ENCODE data around the gene CDC123. TPM values are rescaled to one million over a fixed set of nuclear protein-coding genes. Genes with fewer than 3 reads are reported as not detected.
A peak's percentile ranks its signal among the peaks of the same experiment; 100 is the strongest.
"Not testable (repeated sequence)": the region's sequence is repeated elsewhere in the genome, so short reads cannot be mapped to it uniquely, and the experiment has no call there.

The CDC123 gene
- polyA plus RNA-seq, 12 donors, result 40.8 to 108 (median 89.7) TPM; not detected in 1

DNA sequence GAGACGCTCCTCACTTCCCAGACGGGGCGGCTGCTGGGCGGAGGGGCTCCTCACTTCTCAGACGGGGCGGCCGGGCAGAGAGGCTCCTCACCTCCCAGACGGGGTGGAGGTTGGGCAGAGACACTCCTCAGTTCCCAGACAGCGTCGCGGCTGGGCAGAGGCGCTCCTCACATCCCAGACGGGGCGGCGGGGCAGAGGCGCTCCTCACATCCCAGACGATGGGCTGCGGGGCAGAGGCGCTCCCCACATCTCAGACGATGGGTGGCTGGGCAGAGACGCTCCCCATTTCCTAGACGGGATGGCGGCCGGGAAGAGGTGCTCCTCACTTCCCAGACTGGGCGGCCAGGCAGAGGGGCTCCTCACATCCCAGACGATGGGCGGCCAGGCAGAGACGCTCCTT is 30.4 kb downstream of the CDC123 start:
- not testable (repeated sequence) for DNase-seq

DNA sequence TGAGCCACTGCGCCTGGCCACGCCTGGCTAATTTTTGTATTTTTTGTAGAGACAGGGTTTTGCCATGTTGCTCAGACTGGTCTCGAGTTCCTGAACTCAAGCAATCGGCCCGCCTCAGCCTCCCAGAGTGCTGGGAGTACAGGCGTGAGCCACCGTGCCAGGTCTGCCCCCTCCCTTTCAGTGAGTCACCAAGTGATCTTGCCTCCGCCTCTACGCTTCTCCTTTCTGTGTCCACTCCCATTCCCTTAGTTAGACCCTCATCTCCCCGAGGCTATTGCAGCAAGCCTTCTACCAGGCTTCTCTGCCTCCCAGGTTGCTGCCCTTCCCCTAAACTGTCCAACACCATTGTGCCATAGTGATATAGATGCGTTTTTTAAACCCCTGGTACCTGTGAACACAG is 32.9 kb downstream of the CDC123 start:
- no peak for DNase-seq

DNA sequence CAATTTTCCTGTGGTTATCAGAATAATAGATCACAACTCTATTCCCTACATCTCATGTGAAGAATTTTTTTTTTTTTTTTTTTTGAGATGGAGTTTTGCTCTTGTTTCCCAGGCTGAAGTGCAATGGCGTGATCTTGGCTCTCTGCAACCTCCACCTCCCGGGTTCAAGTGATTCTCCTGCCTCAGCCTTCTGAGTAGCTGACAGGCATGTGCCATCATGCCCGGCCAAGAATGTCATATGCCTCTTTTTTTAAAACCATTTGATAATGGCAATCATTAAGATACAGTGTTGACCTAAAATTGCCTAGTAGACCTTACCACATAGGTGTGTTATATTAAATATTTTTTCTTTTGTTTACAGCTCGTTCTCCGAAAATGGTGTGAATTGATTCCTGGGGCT is 38.7 kb downstream of the CDC123 start:
- not testable (repeated sequence) for DNase-seq

DNA sequence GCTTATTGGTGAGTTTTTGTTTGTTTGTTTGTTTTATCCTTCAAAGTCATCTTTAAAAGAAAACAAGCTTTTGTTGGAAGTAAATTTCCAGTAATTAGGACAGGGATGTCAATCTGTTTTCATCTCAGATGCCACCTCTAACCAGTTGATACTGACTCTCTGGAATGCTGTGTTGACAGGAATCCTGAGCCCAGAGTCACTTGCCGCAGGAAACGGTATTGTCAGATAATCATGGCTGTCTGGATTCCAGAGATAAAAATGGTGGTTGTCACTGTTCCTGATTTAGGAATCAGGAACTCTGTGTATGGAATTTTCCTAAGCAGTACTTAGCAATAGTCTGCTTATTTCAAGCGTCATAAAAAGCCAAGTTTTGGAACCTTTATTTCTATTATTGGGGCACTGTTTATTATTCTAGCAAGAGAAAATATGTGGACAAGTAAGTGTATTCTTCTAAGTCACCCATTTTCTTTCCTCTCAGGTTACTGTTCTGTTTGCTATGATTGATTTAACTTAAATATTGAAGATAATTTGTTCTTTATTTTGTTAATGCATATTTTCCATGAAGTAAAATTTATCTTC is 39.2 kb downstream of the CDC123 start:
- no peak for DNase-seq

DNA sequence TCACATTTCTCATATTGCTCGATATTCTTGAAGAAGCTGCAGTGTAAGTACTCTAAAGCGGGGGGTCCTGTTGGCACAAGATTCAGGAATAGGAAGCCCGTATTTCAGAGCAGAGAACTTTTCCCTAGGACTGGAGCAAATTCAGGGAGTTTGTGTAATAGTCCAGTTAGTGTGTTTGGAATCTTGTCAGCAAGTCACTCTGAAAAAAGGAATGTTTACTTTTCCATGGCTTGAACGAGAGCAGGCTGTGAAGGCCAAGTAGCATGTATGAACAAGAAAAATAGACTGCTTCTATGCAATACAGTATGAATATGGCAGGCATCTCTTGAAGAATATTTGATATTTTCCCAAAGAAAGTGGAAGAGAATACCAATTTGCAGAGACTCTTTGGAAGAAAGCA is 39.8 kb downstream of the CDC123 start:
- no peak for DNase-seq

DNA sequence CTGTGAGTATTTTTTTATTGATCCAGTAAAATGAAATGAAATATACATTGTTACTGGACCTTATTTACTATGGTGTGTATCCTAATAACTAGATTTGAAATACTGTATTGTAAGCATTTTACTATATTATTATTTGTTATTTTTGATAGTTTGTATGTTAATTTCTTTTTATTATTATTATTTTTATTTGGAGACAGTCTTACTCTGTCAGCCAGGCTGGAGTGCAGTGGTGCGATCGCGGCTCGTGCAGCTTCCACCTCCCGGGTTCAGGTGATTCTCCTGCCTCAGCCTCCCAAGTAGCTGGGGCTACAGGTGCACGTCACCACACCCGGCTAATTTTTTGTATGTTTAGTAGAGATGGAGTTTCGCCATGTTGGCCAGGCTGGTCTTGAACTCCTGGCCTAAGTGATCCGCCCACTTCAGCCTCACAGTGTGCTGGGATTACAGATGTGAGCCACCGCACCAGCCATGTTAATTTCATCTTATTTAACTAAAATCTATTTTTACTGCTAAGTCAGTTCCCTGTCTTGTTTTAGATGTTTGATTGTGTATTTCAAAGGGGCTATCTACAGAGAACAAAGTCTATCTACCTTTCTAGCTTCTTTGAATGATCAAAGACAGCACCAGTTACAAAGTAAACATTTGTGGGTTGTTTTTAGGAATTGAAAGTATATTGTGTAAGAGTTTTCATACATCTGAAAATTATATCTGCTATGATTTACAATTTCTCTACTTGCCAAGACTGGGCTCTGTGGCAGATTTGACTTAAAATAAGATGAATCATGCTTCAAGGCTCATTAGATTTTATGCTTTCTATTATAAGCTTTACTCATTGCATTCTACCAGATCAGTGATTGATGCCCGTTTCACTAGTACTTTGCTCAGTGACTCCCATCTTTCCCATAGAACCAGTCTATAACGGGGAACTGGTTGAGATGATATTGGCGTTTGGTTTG is 41.6 kb downstream of the CDC123 start:
- DNase-seq, result no peak

DNA sequence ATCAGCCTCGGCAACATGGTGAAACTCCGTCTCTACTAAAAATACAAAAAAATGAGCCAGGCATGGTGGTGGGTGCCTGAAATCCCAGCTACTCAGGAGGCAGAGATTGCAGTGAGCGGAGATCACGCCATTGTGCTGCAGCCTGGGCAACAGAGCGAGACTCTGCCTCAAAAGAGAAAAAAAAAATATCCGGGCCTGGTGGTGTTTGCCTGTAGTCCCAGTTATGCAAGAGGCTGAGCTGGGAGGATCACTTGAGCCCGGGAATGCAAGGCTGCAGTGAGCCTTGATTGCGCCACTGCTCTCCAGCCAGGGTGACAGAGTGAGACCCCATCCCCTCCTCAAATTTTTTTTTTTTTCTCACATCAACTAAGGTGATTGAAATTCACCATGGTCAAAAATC is 42.8 kb downstream of the CDC123 start:
- DNase-seq, result no peak

DNA sequence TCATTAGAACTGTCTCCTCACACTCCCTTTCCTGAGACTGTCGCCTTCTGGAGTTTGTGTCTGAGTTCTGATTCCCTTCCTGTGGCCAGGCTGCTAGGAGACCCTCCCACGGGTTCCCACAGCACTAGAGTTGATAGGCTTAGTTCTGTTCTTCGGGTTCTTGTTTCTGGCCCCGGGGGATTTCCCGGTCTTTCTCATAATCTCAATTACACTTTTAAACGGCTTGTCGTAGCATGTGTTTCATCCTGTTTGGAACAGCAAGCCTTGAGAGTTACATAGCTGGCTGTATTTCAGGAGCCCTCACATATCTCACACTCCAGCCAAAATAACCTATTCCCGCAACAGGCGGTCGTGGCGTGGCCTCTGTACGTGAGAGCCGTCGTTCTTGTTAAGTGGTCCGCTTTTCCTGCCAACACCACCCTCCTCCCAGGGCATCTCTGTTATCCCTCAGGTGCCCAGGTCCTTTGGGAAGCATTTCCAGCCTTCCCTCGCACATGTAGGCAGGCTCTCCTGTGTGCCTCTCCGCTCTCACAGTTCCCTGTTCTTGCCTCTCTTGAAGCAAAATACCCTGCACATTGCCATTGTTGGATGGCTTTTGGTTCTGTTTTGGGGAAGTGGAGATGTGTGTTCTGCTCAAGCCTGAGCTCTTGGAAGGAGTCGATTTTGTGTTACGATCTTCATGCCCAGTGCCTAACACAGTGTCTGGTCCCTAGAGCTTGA is 46.0 kb downstream of the CDC123 start:
- DNase-seq, result no peak

DNA sequence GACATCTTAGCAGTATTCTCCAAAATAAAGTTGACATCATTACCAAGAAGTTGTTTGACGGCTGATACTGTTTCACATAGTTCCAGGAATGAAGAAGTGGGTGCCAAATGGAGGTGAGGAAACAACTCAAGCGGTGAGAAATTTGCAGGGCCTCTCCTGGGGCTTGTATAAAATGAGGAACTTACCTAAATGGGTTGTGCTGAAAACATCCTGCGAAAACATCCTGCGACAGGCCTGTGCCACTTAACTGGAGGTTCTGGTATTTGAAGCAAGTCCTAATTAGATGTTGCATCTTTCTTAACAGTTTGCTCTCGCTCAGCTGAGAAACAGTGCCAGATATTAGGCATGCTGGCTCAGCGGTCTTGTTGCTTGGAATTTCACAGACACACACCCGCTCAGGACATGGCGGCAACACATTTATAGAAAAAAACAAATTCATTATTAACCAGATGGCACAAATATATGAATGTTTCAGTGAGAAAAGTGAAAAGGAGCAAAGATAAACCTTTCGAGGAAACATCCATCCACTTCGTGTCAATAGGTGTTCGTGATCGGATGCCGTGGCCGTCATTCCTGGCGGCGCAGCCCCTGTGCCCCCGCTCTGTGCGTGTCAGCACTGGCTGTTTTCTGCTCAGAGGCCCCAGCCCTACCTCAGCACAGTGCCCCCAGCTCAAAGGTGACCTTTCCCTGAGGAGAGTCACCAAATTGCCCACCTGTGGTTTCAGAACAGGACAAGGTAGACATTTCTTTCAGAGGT is 48.1 kb downstream of the CDC123 start:
- no peak for DNase-seq

DNA sequence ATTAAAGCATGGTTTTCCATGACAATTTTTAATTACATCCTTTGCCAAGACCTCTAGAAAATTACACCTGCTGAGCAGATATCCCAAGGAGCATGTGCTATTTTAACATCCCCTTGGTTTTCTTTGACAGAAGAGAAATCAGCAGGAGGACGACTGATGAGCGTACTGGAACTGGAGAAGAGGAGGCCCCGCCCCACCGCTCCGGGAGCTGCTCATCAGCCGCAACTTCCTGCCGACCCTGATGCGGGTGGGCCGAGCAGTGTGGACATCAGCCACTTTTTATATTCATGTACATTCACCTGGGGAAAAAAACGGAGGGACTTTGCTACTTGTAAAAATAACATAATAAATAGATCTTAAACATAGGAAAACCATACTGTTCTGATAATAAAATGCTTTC is 54.2 kb downstream of the CDC123 start:
- no peak for DNase-seq

DNA sequence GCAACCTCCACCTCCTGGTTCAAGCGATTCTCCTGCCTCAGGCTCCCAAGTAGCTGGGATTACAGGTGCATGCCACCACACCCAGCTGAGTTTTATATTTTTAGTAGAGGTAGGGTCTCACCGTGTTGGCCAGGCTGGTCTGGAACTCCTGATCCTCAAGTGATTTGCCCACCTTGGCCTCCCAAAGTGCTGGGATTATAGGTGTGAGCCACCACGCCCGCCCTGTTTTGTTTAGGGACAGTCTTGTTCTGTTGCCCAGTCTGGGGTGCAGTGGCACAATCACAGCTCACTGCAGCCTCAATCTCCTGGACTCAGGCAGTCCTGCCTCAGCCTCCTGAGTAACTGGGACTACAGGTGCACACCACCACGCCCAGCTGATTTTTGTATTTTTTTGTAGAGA is 54.7 kb downstream of the CDC123 start:
- DNase-seq, result not testable (repeated sequence)

DNA sequence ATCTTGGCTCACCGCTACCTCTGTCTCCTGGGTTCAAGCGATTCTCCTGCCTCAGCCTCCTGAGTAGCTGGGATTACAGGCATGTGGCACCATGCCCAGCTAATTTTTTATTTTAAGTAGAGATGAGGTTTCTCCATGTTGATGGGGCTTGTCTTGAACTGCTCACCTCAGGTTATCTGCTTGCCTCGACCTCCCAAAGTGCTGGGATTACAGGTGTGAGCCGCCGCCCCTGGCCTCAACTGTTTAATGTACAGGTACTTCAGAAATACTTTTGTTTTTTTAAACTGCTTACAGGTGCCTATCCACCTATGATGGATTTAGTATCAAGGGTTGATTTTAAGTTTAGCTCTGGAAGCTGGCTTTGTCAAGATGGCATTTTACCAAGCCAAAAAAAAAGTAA is 55.6 kb downstream of the CDC123 start:
- DNase-seq, result no peak

DNA sequence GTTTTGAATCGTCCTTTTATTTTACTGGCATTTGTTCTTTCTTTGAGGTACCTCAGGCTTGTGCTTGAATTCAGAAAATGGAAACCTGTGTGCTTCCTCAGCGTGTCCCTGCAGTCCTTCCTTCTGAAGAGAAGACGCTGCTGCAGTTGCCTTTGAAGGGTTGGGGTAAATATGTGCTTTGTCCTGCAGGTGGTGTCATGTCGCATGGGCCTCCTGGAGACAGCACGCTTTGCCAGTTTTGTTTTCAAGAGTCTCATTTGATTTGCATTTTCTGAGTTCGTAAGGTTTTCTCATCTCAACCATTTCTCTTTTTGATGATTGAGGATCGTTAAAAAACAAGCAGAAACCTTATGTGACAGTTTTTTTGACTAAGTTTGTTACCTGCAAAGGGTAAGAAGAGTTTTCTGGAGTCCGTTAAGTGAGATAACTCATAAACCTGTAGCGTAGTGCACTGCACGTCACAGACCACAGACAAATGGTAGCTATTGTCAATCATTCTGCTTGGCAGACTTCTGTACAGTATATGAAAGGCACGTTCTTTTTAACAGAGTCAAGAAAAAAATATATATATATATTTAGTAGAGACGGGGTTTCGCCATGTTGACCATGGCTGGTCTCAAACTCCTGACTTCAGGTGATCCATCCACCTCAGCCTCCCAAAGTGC is 57.0 kb downstream of the CDC123 start:
- no peak for DNase-seq

DNA sequence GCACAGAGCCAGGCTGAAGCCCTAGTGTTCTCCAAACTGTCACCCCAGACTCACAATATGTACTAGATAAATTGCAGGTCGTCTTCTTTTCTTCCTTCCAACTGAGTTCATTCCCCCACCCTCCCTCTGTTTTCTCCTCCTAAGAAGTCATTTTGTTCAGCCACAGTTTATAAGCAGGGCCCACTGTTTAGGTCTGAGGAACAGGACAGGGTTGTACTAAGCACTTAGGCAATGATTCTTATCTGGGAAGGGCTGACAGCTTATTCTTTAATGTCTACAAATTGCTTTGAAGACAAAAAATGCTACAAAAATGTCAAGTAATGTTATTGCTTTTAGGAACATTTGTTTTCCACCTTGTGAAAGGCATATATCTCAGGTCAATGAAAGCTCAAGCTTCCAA is 59.1 kb downstream of the CDC123 start:
- DNase-seq, result no peak

DNA sequence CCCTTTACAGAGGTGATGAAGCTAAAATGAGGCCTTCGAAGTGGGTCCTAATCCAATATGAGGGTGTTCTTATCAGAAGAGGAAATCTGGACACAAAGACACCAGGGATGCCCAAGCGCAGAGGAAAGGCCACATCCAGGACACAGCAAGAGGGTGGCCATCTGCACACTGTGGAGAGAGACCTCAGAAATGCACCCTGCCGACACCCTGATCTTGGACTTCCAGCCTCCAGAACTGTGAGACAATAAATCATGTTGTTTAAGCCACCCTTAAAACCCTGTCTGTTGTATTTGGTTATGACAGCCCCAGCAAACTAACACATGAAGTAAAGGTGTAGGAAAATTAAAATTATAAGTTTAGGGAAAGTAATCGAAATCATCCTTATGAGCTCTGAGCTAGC is 64.0 kb downstream of the CDC123 start:
- DNase-seq, result no peak

DNA sequence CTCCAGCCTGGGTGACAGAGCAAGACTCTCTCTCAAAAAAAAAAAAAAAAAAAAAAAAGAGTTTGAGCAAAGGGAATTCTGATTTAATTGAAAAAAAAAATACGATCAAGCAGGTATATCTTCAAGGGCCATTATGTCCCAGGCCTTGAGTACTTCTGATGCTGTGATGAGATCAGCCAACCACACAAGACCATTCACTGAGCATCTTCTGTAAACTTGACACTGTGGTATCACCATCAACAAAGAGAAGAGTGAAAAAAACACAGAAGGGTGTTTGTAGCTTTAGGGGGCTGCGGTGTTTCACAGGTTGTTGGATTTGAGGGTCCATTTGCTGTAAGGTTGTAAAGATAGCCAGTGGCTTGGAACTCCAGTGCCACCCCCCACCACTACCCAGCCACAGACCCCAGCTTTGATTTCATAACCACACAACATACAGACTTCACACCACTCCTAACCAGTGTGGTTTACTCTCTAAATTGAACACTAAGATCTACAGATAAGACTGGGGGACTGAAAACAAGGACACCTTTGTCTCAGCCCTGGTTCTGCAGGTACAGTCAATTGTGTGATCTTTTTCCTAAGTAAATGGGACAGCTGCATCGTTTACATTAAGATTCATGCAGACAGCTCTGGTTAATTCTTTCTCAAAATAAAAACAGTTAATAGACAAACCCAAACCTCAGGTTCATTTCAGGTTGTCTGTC is 66.4 kb downstream of the CDC123 start:
- DNase-seq, result no peak

DNA sequence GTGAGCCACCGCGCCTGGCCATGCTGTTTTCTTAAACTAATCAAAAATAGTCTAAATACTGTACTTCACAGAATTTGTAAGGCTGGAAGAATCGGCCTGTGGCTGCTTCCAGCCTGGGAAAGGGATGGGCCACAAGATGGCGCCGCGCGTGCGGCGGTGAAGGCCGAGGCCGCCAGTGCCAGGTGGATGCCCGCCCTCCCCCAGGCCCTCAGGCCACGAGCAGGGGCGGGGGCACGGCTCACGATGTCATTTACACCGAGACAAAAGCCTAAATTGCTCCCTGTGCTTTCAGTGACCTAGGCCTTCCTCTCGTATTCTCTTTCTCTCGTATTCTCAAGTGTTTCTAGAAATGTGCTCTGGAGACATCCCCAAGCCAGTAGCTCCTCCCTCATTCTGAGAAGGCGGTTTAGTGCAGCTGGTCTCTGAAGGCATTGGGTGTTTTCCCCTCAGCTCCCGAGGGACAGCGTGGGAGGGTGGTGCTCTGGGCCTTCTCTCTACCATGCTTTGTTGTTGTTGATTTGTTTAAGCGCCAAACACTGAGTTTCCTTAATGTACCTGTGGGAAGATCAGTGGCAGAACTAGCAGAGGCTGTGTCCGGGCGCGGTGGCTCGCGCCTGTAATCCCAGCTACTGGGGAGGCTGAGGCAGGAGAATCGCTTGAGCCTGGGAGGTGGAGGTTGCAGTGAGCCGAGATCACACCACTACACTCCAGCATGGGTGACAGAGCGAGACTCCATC is 68.4 kb downstream of the CDC123 start:
- peak; percentile 77 for DNase-seq

DNA sequence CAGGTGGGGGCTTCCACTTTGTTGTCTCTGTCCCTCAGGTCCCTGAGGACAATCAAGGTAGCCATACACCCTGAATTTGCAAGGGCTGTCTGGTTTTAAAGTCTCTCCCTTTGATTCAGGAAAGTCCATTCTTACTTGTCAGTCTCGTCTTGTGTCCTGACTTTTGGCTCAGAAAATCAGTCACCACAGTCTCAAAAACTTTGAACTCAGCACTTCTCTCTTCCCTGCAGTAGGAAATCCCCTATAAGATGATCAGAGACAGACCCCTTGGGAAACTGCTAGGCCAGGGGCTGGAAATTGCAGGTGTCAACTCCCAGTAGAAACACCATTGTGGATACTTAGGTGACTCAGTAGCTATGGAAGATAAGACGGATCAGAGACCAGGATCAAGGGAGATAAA is 73.1 kb downstream of the CDC123 start:
- DNase-seq, result no peak

DNA sequence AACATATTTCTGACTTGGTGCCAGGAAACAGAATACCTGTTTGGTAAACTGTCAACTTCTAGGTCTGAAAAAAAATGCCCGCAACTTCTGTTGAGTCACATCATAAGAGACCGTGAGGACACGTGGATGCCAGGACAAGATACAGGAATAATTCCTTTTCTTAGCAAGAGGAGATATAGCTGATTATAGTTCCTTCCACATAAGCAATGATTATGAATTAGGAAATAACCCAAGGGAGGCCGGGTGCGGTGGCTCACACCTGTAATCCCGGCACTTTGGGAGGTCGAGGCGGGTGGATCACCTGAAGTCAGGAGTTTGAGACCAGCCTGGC is 75.2 kb downstream of the CDC123 start:
- no peak for DNase-seq

DNA sequence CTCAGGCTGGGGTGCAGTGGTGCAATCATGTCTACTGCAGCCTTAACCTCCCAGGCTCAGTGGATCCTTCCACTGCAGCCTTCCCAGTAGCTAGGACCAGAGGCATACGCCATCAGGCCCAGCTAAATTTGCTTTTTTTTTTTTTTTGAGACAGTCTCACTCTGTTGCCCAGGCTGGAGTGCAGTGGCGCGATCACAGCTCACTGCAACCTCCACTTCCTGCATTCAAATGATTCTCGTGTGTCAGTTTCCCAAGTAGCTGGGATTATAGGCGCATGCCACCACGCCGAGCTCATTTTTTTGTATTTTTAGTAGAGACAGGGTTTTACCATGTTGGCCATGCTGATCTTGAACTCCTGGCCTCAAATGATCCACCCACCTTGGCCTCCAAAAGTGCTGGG is 81.9 kb downstream of the CDC123 start:
- not testable (repeated sequence) for DNase-seq
